ENCODE results near the gene SPI1. TPM values are rescaled to one million over a fixed set of nuclear protein-coding genes. Genes with fewer than 3 reads are reported as not detected.

The SPI1 gene
- total RNA-seq, 1 donor: not detected

- DNase-seq (ENCODE audit: low read depth): no peak
- no peak overlapping the region for H3K4me3 ChIP-seq (ENCODE audit: low read depth, low read length)
- TF ChIP-seq CTCF (IDR thresholded peaks at IDR 0.05; ENCODE audit: insufficient read depth, low read depth, low read length): no peak
Observed at GRCh38 chr11:47358731-47359051, 19.7 kb downstream of the SPI1 start.

DNA sequence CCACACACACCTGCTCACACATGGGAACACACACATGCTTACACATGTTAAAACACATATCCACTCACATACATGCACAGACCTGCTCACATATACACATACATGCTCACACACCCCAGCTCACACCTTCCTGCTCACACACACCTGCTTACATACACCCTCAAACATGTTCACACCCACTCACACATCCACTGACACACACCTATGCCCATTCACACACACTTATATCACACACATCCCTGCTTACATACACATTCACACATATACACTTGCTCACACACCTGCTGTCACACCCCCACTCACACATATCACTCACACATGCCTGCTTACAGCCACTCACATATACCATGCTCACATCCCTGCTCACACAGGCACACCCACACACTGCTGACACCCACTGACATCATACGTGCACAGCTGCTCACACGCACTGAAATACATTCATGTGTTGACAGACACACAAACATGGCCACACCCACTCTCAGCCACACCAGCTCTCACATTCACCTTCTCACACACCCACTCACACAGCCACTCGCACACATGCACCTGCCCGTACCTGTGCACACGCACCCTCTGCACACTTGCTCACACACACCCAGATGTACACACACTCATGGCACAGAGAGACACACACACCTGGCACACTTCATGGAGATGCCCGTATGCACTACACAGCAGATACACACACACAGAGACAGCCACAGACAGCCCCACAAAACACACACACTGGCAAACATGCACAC, 20.2 kb downstream of the SPI1 start:
- TF ChIP-seq CTCF (IDR thresholded peaks at IDR 0.05; ENCODE audit: insufficient read depth, low read depth, low read length): no peak
- no peak for DNase-seq (ENCODE audit: low read depth)
- H3K4me3 ChIP-seq (ENCODE audit: low read depth, low read length): no peak overlapping the region

DNA sequence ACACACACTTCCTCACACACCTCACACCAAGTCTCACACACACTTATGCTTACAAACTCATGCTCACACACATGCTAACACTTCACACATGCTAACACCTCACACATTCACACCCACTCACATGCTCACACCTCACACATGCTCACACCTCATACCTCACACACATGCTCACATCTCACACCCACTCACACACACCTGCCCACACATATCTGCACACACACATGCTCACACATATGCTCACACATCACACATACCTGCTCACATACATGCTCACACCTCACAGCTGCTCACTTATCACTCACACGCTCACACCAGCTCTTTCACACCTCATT, 21.4 kb downstream of the SPI1 start:
- no peak for TF ChIP-seq CTCF (IDR thresholded peaks at IDR 0.05; ENCODE audit: insufficient read depth, low read depth, low read length)
- no peak overlapping the region for H3K4me3 ChIP-seq (ENCODE audit: low read depth, low read length)
- no peak for DNase-seq (ENCODE audit: low read depth)

- no peak for TF ChIP-seq CTCF (IDR thresholded peaks at IDR 0.05; ENCODE audit: insufficient read depth, low read depth, low read length)
- no peak for DNase-seq (ENCODE audit: low read depth)
- H3K4me3 ChIP-seq (ENCODE audit: low read depth, low read length): no peak overlapping the region
Observed at GRCh38 chr11:47356129-47356997, 22.0 kb downstream of the SPI1 start.

DNA sequence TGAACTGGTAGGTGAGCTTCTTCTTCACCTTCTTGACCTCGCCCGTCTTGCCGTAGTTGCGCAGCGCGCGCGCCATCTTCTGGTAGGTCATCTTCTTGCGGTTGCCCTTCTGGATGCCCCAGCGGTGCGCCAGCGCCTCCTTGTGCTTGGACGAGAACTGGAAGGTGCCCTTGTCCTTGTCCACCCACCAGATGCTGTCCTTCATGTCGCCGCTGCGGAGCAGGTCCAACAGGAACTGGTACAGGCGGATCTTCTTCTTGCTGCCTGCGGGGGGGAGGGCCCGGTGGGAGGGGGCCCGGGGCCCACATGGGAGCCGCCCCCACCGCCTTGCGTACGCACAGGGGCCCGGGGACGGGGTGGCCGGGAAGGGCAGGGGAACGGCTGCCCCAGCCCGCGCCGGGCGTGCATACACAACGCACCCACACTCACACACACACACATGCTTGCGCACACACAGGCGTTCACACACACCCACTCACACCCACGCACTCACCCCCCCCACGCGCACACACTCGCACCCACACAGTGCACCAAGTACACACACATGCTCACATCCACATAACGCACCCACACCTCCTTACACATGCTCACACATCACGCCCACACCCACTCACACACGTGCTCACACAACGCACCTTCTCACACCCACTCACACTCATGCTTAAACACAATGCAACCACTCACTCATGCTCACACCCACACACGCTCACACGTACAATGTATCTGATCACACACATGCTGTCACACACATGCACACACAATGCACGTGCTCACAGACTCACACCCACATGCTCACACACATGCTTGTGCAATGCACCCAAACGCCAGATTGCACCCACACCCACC, 22.8 kb downstream of the SPI1 start:
- H3K4me3 ChIP-seq (ENCODE audit: low read depth, low read length): peak overlapping the region; percentile 43
- peak; percentile 94 for DNase-seq (ENCODE audit: low read depth)
- TF ChIP-seq CTCF (IDR thresholded peaks at IDR 0.05; ENCODE audit: insufficient read depth, low read depth, low read length): peak; percentile 91

GRCh38 chr11:47354913-47355282, 23.4 kb downstream of the SPI1 start:
- no peak for TF ChIP-seq CTCF (IDR thresholded peaks at IDR 0.05; ENCODE audit: insufficient read depth, low read depth, low read length)
- DNase-seq (ENCODE audit: low read depth): no peak
- peak overlapping the region; percentile 23 for H3K4me3 ChIP-seq (ENCODE audit: low read depth, low read length)
